HepG2 (cell line): ENCODE data around the gene PGPEP1. TPM values are rescaled to one million over a fixed set of nuclear protein-coding genes. Genes with fewer than 3 reads are reported as not detected.

Source experiments
- AGO2 ChIP-seq: fragments of 200-400 bp; formaldehyde crosslinking; optimal IDR thresholded peaks from 2 replicates; pipeline ENCODE3; 2017; ENCODE audit warnings: mild to moderate bottlenecking, low read depth, low read length, moderate library complexity
- DNMT3B ChIP-seq: conservative IDR thresholded peaks from 2 replicates; pipeline ENCODE4 v1.6.1; 2016; ENCODE audit warnings: missing biosample characterization, control low read depth
- ETV5 ChIP-seq: IDR thresholded peaks from 2 replicates; pipeline ENCODE4 v1.6.1; 2018; ENCODE audit warnings: missing biosample characterization, missing genetic modification reagents, inconsistent platforms, borderline replicate concordance
- HNF4A ChIP-seq: sonication (generic); formaldehyde crosslinking; IDR thresholded peaks from 2 replicates; pipeline ENCODE4 v1.4.0; 2020; ENCODE audit warnings: missing genetic modification reagents
- KLF12 ChIP-seq: sonication (generic); formaldehyde crosslinking; IDR thresholded peaks from 2 replicates; pipeline ENCODE4 v1.4.0; 2020; ENCODE audit warnings: missing genetic modification reagents, borderline replicate concordance
- MEIS2 ChIP-seq: sonication (generic); formaldehyde crosslinking; IDR thresholded peaks from 2 replicates; pipeline ENCODE4 v1.9.0; 2021; ENCODE audit warnings: mild to moderate bottlenecking, missing genetic modification reagents
- NR1H2 ChIP-seq: sonication (generic); formaldehyde crosslinking; IDR thresholded peaks from 2 replicates; pipeline ENCODE4 v1.8.1; 2022; ENCODE audit warnings: low read depth, missing genetic modification reagents, borderline replicate concordance
- PAWR ChIP-seq: sonication (generic); formaldehyde crosslinking; IDR thresholded peaks from 2 replicates; pipeline ENCODE4 v1.4.0; 2020; ENCODE audit warnings: missing genetic modification reagents, mild to moderate bottlenecking, borderline replicate concordance
- SATB2 ChIP-seq: sonication (generic); formaldehyde crosslinking; IDR thresholded peaks from 2 replicates; pipeline ENCODE4 v1.5.0; 2020; ENCODE audit warnings: missing genetic modification reagents
- SMARCC2 ChIP-seq: fragments of 450-650 bp; IDR thresholded peaks from 2 replicates; pipeline ENCODE4 v1.6.1; 2017; ENCODE audit warnings: antibody characterized with exemption, mild to moderate bottlenecking
- XRCC5 ChIP-seq: fragments of 200-400 bp; formaldehyde crosslinking; optimal IDR thresholded peaks from 2 replicates; pipeline ENCODE3; 2017; ENCODE audit warnings: mild to moderate bottlenecking, low read length
- ZNF451 ChIP-seq: sonication (generic); formaldehyde crosslinking; IDR thresholded peaks from 2 replicates; pipeline ENCODE4 v1.5.0; 2020; ENCODE audit warnings: mild to moderate bottlenecking, missing genetic modification reagents
- ZNF550 ChIP-seq: sonication (generic); formaldehyde crosslinking; IDR thresholded peaks from 2 replicates; pipeline ENCODE4 v1.4.0; 2020; ENCODE audit warnings: mild to moderate bottlenecking, missing genetic modification reagents, borderline replicate concordance
- ZNF619 ChIP-seq: sonication (generic); formaldehyde crosslinking; IDR thresholded peaks from 2 replicates; pipeline ENCODE4 v1.4.0; 2020; ENCODE audit warnings: mild to moderate bottlenecking, missing genetic modification reagents
- ZNF724P ChIP-seq: sonication (generic); formaldehyde crosslinking; IDR thresholded peaks from 2 replicates; pipeline ENCODE4 v1.8.0; 2022; ENCODE audit warnings: missing genetic modification reagents, borderline replicate concordance
- polyA plus RNA-seq, 8 experiments: library from polyadenylated mRNA; depleted of rRNA in 3 of 8; stranded (reverse) in 7 of 8; unstranded in 1 of 8; fragments of >200 nt; fragmentation: Illumina TruSeq in 4 of 8; extraction: Trizol in 4 of 8; gene quantifications; 2 replicates each; pipeline versions ENCODE4 v1.2.1 to v1.2.3, GENCODE V29; 2011 to 2016; ENCODE audit warnings: low read depth in 4 of 8, missing spikeins in 1 of 8, mixed read lengths in 1 of 8; ENCODE audit not compliant: insufficient read depth in 1 of 8
- total RNA-seq, 5 experiments: library from RNA; depleted of rRNA; stranded (reverse); fragments of >200 nt; fragmentation: Illumina TruSeq; extraction: Trizol; gene quantifications; 2 replicates each; pipeline ENCODE4 v1.2.3, GENCODE V29; 2016; ENCODE audit warnings: low read depth in 1 of 5
- TF ChIP-seq, protein P1 (sequence below), 2 experiments: IDR thresholded peaks; 2 replicates each; pipeline ENCODE4 v1.6.1; 2011 to 2012; ENCODE audit warnings: low read length in 2 of 2, borderline replicate concordance in 1 of 2, low read depth in 1 of 2, mild to moderate bottlenecking in 1 of 2, moderate library complexity in 1 of 2
- TF ChIP-seq, protein P2 (sequence below): sonication (generic); formaldehyde crosslinking; IDR thresholded peaks from 2 replicates; pipeline ENCODE4 v1.8.1; 2023; ENCODE audit warnings: mild to moderate bottlenecking, missing genetic modification reagents
- TF ChIP-seq, protein P3 (sequence below): sonication (generic); formaldehyde crosslinking; IDR thresholded peaks from 2 replicates; pipeline ENCODE4 v1.8.1; 2023; ENCODE audit warnings: mild to moderate bottlenecking, moderate library complexity, missing genetic modification reagents
- TF ChIP-seq, protein P4 (sequence below): sonication (generic); formaldehyde crosslinking; IDR thresholded peaks from 2 replicates; pipeline ENCODE4 v1.8.0; 2022; ENCODE audit warnings: missing genetic modification reagents, mild to moderate bottlenecking, moderate library complexity, borderline replicate concordance
- TF ChIP-seq, protein P5 (sequence below): sonication (generic); formaldehyde crosslinking; IDR thresholded peaks from 2 replicates; pipeline ENCODE4 v1.4.0; 2020; ENCODE audit warnings: low read depth, mild to moderate bottlenecking, missing genetic modification reagents

The PGPEP1 gene
- total and polyA plus RNA-seq, 2 of the 13 experiments (the other 11 are each of a cell fraction or from before 2014, with no cell fraction given): 53.1 to 56.6 TPM

DNA sequence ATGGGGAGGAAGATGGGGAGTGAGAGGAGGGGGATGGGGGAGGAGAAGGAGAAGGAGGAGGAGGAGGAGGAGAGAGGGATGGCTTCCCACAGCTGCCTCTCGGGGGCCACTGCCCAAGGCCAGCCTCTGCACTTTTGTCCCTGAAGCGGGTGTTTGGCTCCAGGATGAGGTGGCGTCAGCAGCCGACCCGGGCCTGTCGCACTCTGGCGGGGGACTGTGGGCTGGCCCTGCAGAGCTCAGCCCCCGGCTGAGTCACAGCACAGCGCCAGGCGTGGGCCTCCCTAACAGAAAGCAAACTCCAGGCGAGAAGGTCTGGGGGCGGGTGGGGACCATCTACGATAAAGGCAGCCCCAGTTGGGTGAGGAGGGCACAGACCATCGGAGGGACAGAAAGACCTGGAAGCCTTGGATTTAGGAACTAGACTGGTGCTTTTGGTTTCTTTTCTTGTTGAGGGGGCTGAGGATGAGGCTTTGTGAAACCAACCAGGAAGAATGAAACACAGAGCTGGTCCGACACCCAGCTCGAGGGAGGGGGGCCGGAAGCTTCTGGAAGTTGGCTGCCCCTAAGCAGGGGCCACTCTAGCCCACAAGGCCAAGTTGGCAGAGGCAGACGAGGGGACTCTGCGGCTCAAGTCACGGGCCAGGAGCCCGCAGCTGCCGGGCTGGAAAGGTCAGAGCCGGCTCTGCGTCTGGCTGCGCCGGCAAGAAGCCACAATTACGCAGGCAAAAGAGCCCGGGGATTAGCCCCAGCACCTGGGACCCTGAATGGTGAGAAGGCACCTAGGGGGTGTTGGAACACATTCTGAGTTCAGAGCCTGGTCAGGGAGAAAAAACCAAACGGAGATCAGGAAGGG, 35.7 kb upstream of the PGPEP1 start (continued):
- TF ChIP-seq, protein P1, sequence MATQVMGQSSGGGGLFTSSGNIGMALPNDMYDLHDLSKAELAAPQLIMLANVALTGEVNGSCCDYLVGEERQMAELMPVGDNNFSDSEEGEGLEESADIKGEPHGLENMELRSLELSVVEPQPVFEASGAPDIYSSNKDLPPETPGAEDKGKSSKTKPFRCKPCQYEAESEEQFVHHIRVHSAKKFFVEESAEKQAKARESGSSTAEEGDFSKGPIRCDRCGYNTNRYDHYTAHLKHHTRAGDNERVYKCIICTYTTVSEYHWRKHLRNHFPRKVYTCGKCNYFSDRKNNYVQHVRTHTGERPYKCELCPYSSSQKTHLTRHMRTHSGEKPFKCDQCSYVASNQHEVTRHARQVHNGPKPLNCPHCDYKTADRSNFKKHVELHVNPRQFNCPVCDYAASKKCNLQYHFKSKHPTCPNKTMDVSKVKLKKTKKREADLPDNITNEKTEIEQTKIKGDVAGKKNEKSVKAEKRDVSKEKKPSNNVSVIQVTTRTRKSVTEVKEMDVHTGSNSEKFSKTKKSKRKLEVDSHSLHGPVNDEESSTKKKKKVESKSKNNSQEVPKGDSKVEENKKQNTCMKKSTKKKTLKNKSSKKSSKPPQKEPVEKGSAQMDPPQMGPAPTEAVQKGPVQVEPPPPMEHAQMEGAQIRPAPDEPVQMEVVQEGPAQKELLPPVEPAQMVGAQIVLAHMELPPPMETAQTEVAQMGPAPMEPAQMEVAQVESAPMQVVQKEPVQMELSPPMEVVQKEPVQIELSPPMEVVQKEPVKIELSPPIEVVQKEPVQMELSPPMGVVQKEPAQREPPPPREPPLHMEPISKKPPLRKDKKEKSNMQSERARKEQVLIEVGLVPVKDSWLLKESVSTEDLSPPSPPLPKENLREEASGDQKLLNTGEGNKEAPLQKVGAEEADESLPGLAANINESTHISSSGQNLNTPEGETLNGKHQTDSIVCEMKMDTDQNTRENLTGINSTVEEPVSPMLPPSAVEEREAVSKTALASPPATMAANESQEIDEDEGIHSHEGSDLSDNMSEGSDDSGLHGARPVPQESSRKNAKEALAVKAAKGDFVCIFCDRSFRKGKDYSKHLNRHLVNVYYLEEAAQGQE (IDR thresholded peaks at IDR 0.05; ENCODE audit: borderline replicate concordance in 1 of 2, low read depth in 1 of 2, low read length in 2 of 2): 0 out of 4 replicates have a peak, but pooled peaks of 1 of the 2 experiments have one; percentile 11
- TF ChIP-seq ZNF550 (CRISPR knock-in tag) (no peak), ZNF724P (0 out of 2 replicates have a peak, but pooled peaks have one; percentile 30), NR1H2 (CRISPR knock-in tag) (no peak), ZNF619 (CRISPR knock-in tag) (no peak), ZNF451 (CRISPR knock-in tag) (no peak; the same call in 1 of the 2 replicates), XRCC5 (peak; percentile 8), HNF4A (CRISPR knock-in tag) (peak; percentile 20; the same call in 1 of the 2 replicates), PAWR (no peak), SMARCC2 (no peak), MEIS2 (CRISPR knock-in tag) (no peak), AGO2 (peak; percentile 82), ETV5 (CRISPR knock-in tag) (peak; percentile 78), DNMT3B (CRISPR knock-in tag) (no peak), KLF12 (no peak), SATB2 (CRISPR knock-in tag) (no peak)
- TF ChIP-seq, protein P2, sequence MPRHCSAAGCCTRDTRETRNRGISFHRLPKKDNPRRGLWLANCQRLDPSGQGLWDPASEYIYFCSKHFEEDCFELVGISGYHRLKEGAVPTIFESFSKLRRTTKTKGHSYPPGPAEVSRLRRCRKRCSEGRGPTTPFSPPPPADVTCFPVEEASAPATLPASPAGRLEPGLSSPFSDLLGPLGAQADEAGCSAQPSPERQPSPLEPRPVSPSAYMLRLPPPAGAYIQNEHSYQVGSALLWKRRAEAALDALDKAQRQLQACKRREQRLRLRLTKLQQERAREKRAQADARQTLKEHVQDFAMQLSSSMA (CRISPR knock-in tag): no peak
- TF ChIP-seq, protein P3, sequence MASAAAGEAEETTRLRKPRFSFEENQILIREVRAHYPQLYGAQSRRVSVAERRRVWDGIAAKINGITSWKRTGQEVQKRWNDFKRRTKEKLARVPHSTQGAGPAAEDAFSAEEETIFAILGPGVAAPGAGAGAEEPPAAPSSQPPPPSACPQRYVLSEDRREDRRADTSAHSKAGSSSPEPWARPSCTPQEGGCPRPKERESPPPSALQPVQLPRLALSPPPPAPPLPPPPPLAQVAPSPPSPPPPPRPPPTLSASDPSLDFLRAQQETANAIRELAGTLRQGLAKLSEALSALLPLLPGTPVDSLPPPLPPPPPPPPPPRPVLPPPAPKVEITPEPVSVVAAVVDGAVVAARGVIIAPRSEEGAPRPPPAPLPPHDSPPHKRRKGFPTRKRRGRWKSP: peak; percentile 24; the same call in 1 of the 2 replicates
- TF ChIP-seq, protein P4, sequence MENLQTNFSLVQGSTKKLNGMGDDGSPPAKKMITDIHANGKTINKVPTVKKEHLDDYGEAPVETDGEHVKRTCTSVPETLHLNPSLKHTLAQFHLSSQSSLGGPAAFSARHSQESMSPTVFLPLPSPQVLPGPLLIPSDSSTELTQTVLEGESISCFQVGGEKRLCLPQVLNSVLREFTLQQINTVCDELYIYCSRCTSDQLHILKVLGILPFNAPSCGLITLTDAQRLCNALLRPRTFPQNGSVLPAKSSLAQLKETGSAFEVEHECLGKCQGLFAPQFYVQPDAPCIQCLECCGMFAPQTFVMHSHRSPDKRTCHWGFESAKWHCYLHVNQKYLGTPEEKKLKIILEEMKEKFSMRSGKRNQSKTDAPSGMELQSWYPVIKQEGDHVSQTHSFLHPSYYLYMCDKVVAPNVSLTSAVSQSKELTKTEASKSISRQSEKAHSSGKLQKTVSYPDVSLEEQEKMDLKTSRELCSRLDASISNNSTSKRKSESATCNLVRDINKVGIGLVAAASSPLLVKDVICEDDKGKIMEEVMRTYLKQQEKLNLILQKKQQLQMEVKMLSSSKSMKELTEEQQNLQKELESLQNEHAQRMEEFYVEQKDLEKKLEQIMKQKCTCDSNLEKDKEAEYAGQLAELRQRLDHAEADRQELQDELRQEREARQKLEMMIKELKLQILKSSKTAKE: peak; percentile 67; the same call in 1 of the 2 replicates
- TF ChIP-seq, protein P5, sequence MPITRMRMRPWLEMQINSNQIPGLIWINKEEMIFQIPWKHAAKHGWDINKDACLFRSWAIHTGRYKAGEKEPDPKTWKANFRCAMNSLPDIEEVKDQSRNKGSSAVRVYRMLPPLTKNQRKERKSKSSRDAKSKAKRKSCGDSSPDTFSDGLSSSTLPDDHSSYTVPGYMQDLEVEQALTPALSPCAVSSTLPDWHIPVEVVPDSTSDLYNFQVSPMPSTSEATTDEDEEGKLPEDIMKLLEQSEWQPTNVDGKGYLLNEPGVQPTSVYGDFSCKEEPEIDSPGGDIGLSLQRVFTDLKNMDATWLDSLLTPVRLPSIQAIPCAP (CRISPR knock-in tag): peak; percentile 14; the same call in 1 of the 2 replicates
